Cardiac muscle cell (in vitro differentiated cells and primary cell): Measurements from ENCODE around the gene UCP3. TPM values are rescaled to one million over a fixed set of nuclear protein-coding genes. Genes with fewer than 3 reads are reported as not detected.

Experiments
- DNase-seq, 2 donors: peaks; one replicate each; pipeline versions ENCODE4 v3.0.0 to v3.0.0-alpha.2; 2010 to 2017; ENCODE audit warnings: low read depth in 1 of 2, low spot score in 1 of 2
- H3K27ac ChIP-seq: fragments of 200-600 bp; sonication (generic); 2 replicates; pipeline ENCODE4 v1.5.1; 2016
- H3K27me3 ChIP-seq: fragments of 200-600 bp; sonication (generic); 2 replicates; pipeline ENCODE4 v1.6.0; 2016; ENCODE audit warnings: control low read depth
- H3K36me3 ChIP-seq: fragments of 200-600 bp; sonication (generic); 2 replicates; pipeline ENCODE4 v1.5.1; 2016; ENCODE audit warnings: control low read depth
- H3K4me1 ChIP-seq: fragments of 200-600 bp; sonication (generic); 2 replicates; pipeline ENCODE4 v1.8.1; 2017; ENCODE audit warnings: low read depth, mild to moderate bottlenecking, mixed run types
- H3K4me3 ChIP-seq: fragments of 200-600 bp; sonication (generic); 2 replicates; pipeline ENCODE4 v1.5.1; 2016; ENCODE audit warnings: mild to moderate bottlenecking
- H3K9me3 ChIP-seq: fragments of 200-600 bp; sonication (generic); 2 replicates; pipeline ENCODE4 v1.5.1; 2017; ENCODE audit warnings: low read depth, mild to moderate bottlenecking, control low read depth
- CTCF ChIP-seq: IDR thresholded peaks from 2 replicates; pipeline ENCODE4 v1.5.1; 2012; ENCODE audit warnings: low read depth, mild to moderate bottlenecking, low read length
- polyA plus RNA-seq: library from polyadenylated mRNA; unstranded; fragments of >200 nt; fragmentation: Nextera tagmentation; extraction: Ambion mirVana; gene quantifications from 2 replicates; pipeline ENCODE4 v1.2.1, GENCODE V29; 2016
- total RNA-seq: library from RNA; depleted of rRNA; stranded (reverse); fragments of >200 nt; gene quantifications from 2 replicates; pipeline ENCODE4 v1.2.3, GENCODE V29; 2016

Gene UCP3
- total and polyA plus RNA-seq, 2 experiments from 2014 or later, result 0.95 to 2.0 TPM

- H3K4me3 ChIP-seq, result no peak overlapping the region
- DNase-seq, result no peak
These were observed 33.5 kb downstream of the UCP3 start for GRCh38 chr11:73975479-73975757.

GRCh38 chr11:73974604-73975478 is 34.0 kb downstream of the UCP3 start:
- no peaks in the 10 kb centered on the region for H3K9me3 ChIP-seq
- H3K4me3 ChIP-seq, result no peak overlapping the region
- TF ChIP-seq CTCF, result no peak
- H3K27me3 ChIP-seq, result no peaks in the 10 kb centered on the region
- peaks cover 7% of the 10 kb centered on the region for H3K36me3 ChIP-seq
- H3K27ac ChIP-seq, result no peak overlapping the region
- DNase-seq, result no peak
- no peaks in the 10 kb centered on the region for H3K4me1 ChIP-seq

More at GRCh38 chr11:73975479-73975757, 33.5 kb downstream of the UCP3 start:
- TF ChIP-seq CTCF, result no peak
- H3K27ac ChIP-seq, result no peak overlapping the region
- H3K27me3 ChIP-seq, result no peaks in the 10 kb centered on the region
- peaks cover 7% of the 10 kb centered on the region for H3K36me3 ChIP-seq
- no peaks in the 10 kb centered on the region for H3K4me1 ChIP-seq
- H3K9me3 ChIP-seq, result no peaks in the 10 kb centered on the region

GRCh38 chr11:73972620-73973449 is 36.0 kb downstream of the UCP3 start:
- no peak for TF ChIP-seq CTCF
- Histone ChIP-seq H3K27ac (no peak overlapping the region), H3K9me3 (no peaks in the 10 kb centered on the region), H3K27me3 (no peaks in the 10 kb centered on the region), H3K36me3 (peaks cover 7% of the 10 kb centered on the region), H3K4me3 (no peak overlapping the region), H3K4me1 (no peaks in the 10 kb centered on the region)
- no peak for DNase-seq

- Histone ChIP-seq H3K9me3 (no peaks in the 10 kb centered on the region), H3K36me3 (peaks cover 7% of the 10 kb centered on the region), H3K27me3 (no peaks in the 10 kb centered on the region), H3K4me3 (no peak overlapping the region), H3K4me1 (no peaks in the 10 kb centered on the region), H3K27ac (no peak overlapping the region)
- no peak for TF ChIP-seq CTCF
- DNase-seq, result no peak
These were observed 36.7 kb downstream of the UCP3 start for GRCh38 chr11:73972187-73972586.

GRCh38 chr11:73971175-73971719 is 37.6 kb downstream of the UCP3 start:
- Histone ChIP-seq H3K4me3 (no peak overlapping the region), H3K36me3 (peaks cover 4% of the 10 kb centered on the region), H3K9me3 (no peaks in the 10 kb centered on the region), H3K4me1 (no peaks in the 10 kb centered on the region), H3K27me3 (no peaks in the 10 kb centered on the region), H3K27ac (no peak overlapping the region)
- no peak for TF ChIP-seq CTCF
- DNase-seq, result no peak
